ENCODE results near the gene ABTB2.

- TF ChIP-seq CTCF (IDR thresholded peaks at IDR 0.05) (no peak), POLR2A (IDR thresholded peaks at IDR 0.05) (no peak)
These were observed 175.9 kb downstream of the ABTB2 start for GRCh38 chr11:34181856-34182405.
